MCF 10A (cell line): ENCODE measurements around the gene FIGN. TPM values are rescaled to one million over a fixed set of nuclear protein-coding genes. Genes with fewer than 3 reads are reported as not detected.

ENCODE experiments used
- BruUV-seq: library from RNA; stranded (reverse); fragments of 400-500 nt; replicated peaks from 2 replicates; lab custom pipeline; 2021; lab: Mats Ljungman, UMichigan
- CTCF ChIA-PET: fragments of 300-600 bp; sonication (Branson Sonifier 250); formaldehyde crosslinking; extraction: SDS; loops from one replicate; lab custom pipeline; 2021; ENCODE audit warnings: antibody characterized with exemption, inconsistent platforms; lab: Yijun Ruan, JAX
- POLR2A ChIA-PET: fragments of 300-600, 350-650 bp; sonication (Branson Sonifier 250); formaldehyde crosslinking; extraction: SDS; loops from one replicate; lab custom pipeline; 2020; ENCODE audit warnings: antibody characterized with exemption, inconsistent platforms; lab: Yijun Ruan, JAX
- DNase-seq: peaks from one replicate; pipeline ENCODE4 v3.0.0-alpha.2; 2018; ENCODE audit not compliant: unreplicated experiment
- H3K27ac Mint-ChIP-seq: one replicate; pipeline ENCODE4 v1.8.0; 2022; ENCODE audit warnings: mild to moderate bottlenecking, low read depth, mixed read lengths; ENCODE audit not compliant: unreplicated experiment
- H3K27me3 Mint-ChIP-seq: one replicate; pipeline ENCODE4 v1.8.0; 2022; ENCODE audit warnings: mixed read lengths; ENCODE audit not compliant: insufficient read depth, unreplicated experiment
- H3K36me3 Mint-ChIP-seq: one replicate; pipeline ENCODE4 v1.8.0; 2022; ENCODE audit warnings: mild to moderate bottlenecking, moderate library complexity, mixed read lengths; ENCODE audit not compliant: insufficient read depth, unreplicated experiment
- H3K4me1 Mint-ChIP-seq: one replicate; pipeline ENCODE4 v1.8.0; 2022; ENCODE audit warnings: mixed read lengths; ENCODE audit not compliant: insufficient read depth, unreplicated experiment
- H3K4me3 Mint-ChIP-seq: one replicate; pipeline ENCODE4 v1.8.0; 2022; ENCODE audit warnings: mild to moderate bottlenecking, moderate library complexity, mixed read lengths; ENCODE audit not compliant: unreplicated experiment
- H3K9me3 Mint-ChIP-seq: one replicate; pipeline ENCODE4 v1.8.0; 2022; ENCODE audit warnings: mixed read lengths; ENCODE audit not compliant: unreplicated experiment
- intact Hi-C: fragments of 100-400 bp; cut with micrococcal nuclease; formaldehyde crosslinking; loops from 2 replicates; pipeline ENCODE4 v1.14.1; 2022
- total RNA-seq: library from RNA; stranded (reverse); gene quantifications from 2 replicates; pipeline ENCODE4 v1.2.3, GENCODE V29; 2022
- TF ChIP-seq, protein P1 (sequence below): fragments of 200-600 bp; IDR thresholded peaks from one replicate; pipeline ENCODE4 v1.8.0; 2022; ENCODE audit warnings: antibody characterized with exemption, mild to moderate bottlenecking; ENCODE audit not compliant: unreplicated experiment

FIGN gene
- total RNA-seq, 1 experiment from 2014 or later: 11.7 TPM

DNA sequence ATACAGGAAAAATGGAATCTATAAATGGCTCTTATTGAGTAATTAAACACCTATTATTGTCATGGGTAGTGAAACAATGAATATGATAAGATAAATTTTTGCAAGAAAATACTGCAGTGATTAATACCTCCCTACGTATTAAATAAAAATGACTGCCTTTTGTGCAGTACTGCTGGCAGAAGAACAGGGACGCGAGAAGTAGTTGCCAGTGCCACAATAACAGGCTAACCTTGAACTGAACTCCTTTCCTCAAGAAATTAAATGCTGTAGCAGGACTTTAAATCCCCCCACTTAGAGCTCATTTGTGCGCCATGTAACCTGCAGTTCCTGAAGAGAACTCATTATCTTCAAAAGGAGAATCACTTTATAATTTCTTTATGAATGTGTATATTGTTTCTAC lies 24.6 kb downstream of the FIGN start:
- Mint-ChIP-seq H3K4me3 (no peak overlapping the region), H3K4me1 (peaks cover 19% of the 10 kb centered on the region), H3K27ac (no peak overlapping the region), H3K27me3 (no peaks in the 10 kb centered on the region), H3K9me3 (no peaks in the 10 kb centered on the region), H3K36me3 (peaks cover 7% of the 10 kb centered on the region)
- no peak for DNase-seq
- ChIA-PET CTCF (interaction anchor here (0.8 kb wide), 1 partner anchor 349 kb away, joined by 3 read pairs; no protein-coding TSS in a partner anchor), POLR2A (interaction anchor here (0.7 to 1.6 kb wide), 2 partner anchors 7 to 58 kb away, joined by 3 read pairs; no protein-coding TSS in a partner anchor)
- intact Hi-C loops: no loop called here
- TF ChIP-seq, protein P1, sequence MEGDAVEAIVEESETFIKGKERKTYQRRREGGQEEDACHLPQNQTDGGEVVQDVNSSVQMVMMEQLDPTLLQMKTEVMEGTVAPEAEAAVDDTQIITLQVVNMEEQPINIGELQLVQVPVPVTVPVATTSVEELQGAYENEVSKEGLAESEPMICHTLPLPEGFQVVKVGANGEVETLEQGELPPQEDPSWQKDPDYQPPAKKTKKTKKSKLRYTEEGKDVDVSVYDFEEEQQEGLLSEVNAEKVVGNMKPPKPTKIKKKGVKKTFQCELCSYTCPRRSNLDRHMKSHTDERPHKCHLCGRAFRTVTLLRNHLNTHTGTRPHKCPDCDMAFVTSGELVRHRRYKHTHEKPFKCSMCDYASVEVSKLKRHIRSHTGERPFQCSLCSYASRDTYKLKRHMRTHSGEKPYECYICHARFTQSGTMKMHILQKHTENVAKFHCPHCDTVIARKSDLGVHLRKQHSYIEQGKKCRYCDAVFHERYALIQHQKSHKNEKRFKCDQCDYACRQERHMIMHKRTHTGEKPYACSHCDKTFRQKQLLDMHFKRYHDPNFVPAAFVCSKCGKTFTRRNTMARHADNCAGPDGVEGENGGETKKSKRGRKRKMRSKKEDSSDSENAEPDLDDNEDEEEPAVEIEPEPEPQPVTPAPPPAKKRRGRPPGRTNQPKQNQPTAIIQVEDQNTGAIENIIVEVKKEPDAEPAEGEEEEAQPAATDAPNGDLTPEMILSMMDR: no peak
- no TSS peak for BruUV-seq

DNA sequence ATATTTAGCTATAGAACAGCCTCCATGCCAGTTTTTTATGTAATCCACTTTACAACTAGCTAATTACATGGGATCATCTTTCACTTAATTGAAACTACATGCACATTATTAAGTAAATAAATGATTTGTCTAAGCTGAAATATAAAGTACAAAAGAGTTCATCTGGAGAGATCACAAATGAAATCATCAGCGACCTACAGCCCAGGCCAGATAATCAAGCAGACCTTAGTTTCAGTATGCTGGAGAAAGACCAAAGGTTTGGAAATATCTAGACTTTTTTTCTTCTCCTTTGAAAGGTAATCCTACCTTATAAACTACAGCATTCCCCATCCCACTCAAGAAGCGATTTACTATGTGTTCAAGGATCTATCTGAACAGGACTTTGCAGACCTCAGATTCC lies 26.5 kb downstream of the FIGN start:
- Mint-ChIP-seq H3K27ac (no peak overlapping the region), H3K36me3 (peaks cover 7% of the 10 kb centered on the region), H3K4me3 (no peak overlapping the region), H3K4me1 (peaks cover 10% of the 10 kb centered on the region), H3K27me3 (no peaks in the 10 kb centered on the region), H3K9me3 (peaks cover 6% of the 10 kb centered on the region)
- BruUV-seq: no TSS peak
- TF ChIP-seq, protein P1: no peak
- intact Hi-C loops: no loop called here
- ChIA-PET CTCF (interaction anchor here (0.8 kb wide), 1 partner anchor 17 kb away, joined by 3 read pairs; no protein-coding TSS in a partner anchor), POLR2A (no interaction called here)
- no peak for DNase-seq

DNA sequence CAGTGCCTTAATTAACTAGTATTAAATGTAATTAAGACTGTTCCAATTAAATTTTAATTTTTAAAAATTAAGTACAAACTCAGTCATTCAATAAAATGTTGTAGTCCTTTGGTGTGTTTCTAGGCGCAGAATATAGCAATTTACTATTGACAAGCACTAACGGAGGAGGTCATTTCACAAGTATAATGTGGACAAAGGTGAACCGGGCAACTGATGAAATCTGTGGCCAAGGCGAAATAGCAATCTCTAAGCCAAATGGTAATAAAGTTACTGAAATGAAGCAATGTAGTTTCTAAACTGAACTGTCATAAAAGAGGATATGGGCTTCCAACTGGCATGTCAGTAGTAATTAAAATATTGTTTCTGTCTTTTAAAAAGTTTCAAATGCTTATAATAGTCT lies 27.5 kb downstream of the FIGN start:
- TF ChIP-seq, protein P1: no peak
- H3K27ac Mint-ChIP-seq: no peak overlapping the region
- H3K4me3 Mint-ChIP-seq: no peak overlapping the region
- POLR2A ChIA-PET: no interaction called here
- no peaks in the 10 kb centered on the region for H3K27me3 Mint-ChIP-seq
- BruUV-seq: no TSS peak
- CTCF ChIA-PET: interaction anchor here (1.4 kb wide), 1 partner anchor 352 kb away, joined by 3 read pairs; no protein-coding TSS in a partner anchor
- no peak for DNase-seq
- H3K36me3 Mint-ChIP-seq: peaks cover 7% of the 10 kb centered on the region
- intact Hi-C loops: no loop called here
- peaks cover 8% of the 10 kb centered on the region for H3K9me3 Mint-ChIP-seq
- H3K4me1 Mint-ChIP-seq: peaks cover 10% of the 10 kb centered on the region

DNA sequence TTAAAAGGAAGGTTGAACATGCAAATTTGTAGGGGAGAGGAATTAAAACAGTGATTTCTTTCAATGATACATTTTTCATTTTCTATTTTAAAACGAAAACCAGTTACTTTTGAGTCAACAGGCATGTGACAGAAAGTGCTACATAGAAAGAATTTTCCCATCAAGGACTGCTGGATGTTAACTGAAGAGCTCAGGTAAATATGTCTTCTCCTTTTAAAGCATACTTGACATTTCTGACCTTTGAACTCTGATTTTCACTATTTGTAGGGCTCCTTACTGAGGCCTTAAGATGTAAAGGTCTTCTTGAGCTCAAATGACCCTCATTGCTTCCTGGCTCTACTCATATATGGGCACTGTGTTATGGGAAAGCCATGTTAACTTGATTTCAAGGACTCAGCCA lies 32.4 kb downstream of the FIGN start:
- intact Hi-C loops: no loop called here
- Mint-ChIP-seq H3K4me1 (peaks cover 26% of the 10 kb centered on the region), H3K27ac (no peak overlapping the region), H3K9me3 (peaks cover 8% of the 10 kb centered on the region), H3K36me3 (peaks cover 2% of the 10 kb centered on the region), H3K27me3 (no peaks in the 10 kb centered on the region), H3K4me3 (no peak overlapping the region)
- ChIA-PET POLR2A (interaction anchor here (0.6 kb wide), 1 partner anchor 64 kb away, joined by 3 read pairs; no protein-coding TSS in a partner anchor), CTCF (interaction anchor here (1.0 kb wide), 1 partner anchor 46 kb away, joined by 3 read pairs; no protein-coding TSS in a partner anchor)
- no peak for DNase-seq
- no TSS peak for BruUV-seq
- TF ChIP-seq, protein P1: no peak
